SH-SY5Y (cell line): ENCODE data around the gene SCN5A.
A peak's percentile ranks its signal among the peaks of the same experiment; 100 is the strongest.

Experiments
- GATA2 ChIP-seq: IDR thresholded peaks from 2 replicates; pipeline ENCODE4 v1.6.1; 2011; ENCODE audit warnings: mild to moderate bottlenecking, low read depth, low read length
- GATA3 ChIP-seq: IDR thresholded peaks from 2 replicates; pipeline ENCODE4 v1.6.1; 2011; ENCODE audit warnings: low read depth, mild to moderate bottlenecking, low read length, moderate library complexity

Gene SCN5A

GRCh38 chr3:38649500-38650247, at the start of gene SCN5A:
Gene SCN5A (minus strand): TSS chr3:38649687. CDS start chr3:38633307, 16,380 bp downstream.
- TF ChIP-seq GATA2 (no peak), GATA3 (no peak)

- TF ChIP-seq GATA2 = no peak
- TF ChIP-seq GATA3 = no peak
Measured at GRCh38 chr3:38698760-38699159, 49.3 kb upstream of the SCN5A start.

- TF ChIP-seq GATA3 (no peak), GATA2 (no peak)
Measured at GRCh38 chr3:38698061-38698460, 48.6 kb upstream of the SCN5A start.

- TF ChIP-seq GATA3 = peak; percentile 57
- TF ChIP-seq GATA2 = peak; percentile 16; the same call in 1 of the 2 replicates
Measured at GRCh38 chr3:38696034-38696433, 46.5 kb upstream of the SCN5A start.

GRCh38 chr3:38690185-38690584, 40.7 kb upstream of the SCN5A start:
- TF ChIP-seq GATA3 = no peak
- no peak for TF ChIP-seq GATA2

GRCh38 chr3:38689774-38690173, 40.3 kb upstream of the SCN5A start:
- TF ChIP-seq GATA2 (no peak), GATA3 (no peak)

GRCh38 chr3:38689346-38689745, 39.9 kb upstream of the SCN5A start:
- TF ChIP-seq GATA3 (no peak), GATA2 (no peak)

GRCh38 chr3:38687321-38687720, 37.8 kb upstream of the SCN5A start:
- TF ChIP-seq GATA2 = no peak
- TF ChIP-seq GATA3 = no peak

GRCh38 chr3:38684546-38684945, 35.1 kb upstream of the SCN5A start:
- TF ChIP-seq GATA3 (no peak), GATA2 (no peak)

GRCh38 chr3:38669668-38670067, 20.2 kb upstream of the SCN5A start:
- TF ChIP-seq GATA2 (no peak), GATA3 (no peak)

- TF ChIP-seq GATA3 (no peak), GATA2 (no peak)
Measured at GRCh38 chr3:38662544-38662943, 13.1 kb upstream of the SCN5A start.

GRCh38 chr3:38658841-38659240, 9.4 kb upstream of the SCN5A start:
- TF ChIP-seq GATA3 (no peak), GATA2 (peak; percentile 22; the same call in 1 of the 2 replicates)

- no peak for TF ChIP-seq GATA2
- TF ChIP-seq GATA3 = no peak
Measured at GRCh38 chr3:38657369-38657768, 7.9 kb upstream of the SCN5A start.

GRCh38 chr3:38655708-38656300, 6.3 kb upstream of the SCN5A start:
- TF ChIP-seq GATA3 (no peak), GATA2 (no peak)
